Measurements from ENCODE around the gene CREB3L1.

Gene CREB3L1

GRCh38 chr11:46369458-46370152, 92.1 kb downstream of the CREB3L1 start:
- no peak for DNase-seq

- no peak for DNase-seq
These were observed 92.8 kb downstream of the CREB3L1 start for GRCh38 chr11:46370253-46370652.

All from NCI-H510A treated with DMSO at 0.1 percent for 48 hours (cell line).